GM19438 (cell line): ENCODE data around the gene GREB1L.
"Not testable (repeated sequence)": the region's sequence is repeated elsewhere in the genome, so short reads cannot be mapped to it uniquely, and the experiment has no call there.

ENCODE experiments used
- ATAC-seq: cut with Tn5 transposase; IDR thresholded peaks from one replicate; pipeline ENCODE4 v1.9.1; 2021; ENCODE audit warnings: low read depth; ENCODE audit not compliant: unreplicated experiment

GREB1L gene

GRCh38 chr18:21303445-21303844 lies 61.4 kb downstream of the GREB1L start:
- ATAC-seq, result no peak

DNA sequence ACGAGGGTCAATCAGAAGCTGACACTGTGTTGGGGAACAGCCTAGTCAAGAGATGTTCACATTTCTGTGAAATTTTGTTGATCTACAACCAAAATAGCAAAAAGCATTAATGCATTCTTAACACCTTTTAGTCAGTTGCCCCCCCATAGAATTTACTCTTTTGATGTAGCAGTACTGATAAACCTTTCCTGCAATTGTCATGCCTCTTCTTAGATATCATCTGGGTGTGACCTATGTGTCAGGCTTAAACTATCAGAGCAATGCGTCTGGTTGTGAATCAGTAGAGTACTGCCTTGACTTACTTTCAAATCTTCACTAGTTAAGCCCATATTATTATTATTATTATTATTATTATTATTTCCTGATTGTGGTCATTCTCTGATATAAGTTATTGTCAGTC lies 61.9 kb downstream of the GREB1L start:
- no peak for ATAC-seq

DNA sequence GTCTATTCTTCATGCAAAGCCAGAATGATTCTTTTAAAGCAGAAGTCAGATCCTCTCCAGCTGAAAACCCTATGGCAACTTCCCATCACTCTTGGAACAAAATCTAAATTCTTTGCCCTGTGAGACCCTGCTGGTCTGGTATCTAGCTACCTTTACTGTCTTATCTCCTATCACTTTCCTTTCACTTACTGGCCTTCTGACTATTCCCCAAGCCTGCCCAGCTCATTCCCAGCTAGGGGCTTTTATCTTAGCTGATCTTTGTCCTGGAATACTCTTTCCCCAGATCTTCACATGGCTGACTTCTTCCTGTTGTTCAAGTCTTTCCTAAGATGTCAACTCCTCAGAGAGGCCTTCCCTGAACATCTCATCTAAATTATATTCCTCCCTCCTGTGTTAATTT lies 63.6 kb downstream of the GREB1L start:
- no peak for ATAC-seq

DNA sequence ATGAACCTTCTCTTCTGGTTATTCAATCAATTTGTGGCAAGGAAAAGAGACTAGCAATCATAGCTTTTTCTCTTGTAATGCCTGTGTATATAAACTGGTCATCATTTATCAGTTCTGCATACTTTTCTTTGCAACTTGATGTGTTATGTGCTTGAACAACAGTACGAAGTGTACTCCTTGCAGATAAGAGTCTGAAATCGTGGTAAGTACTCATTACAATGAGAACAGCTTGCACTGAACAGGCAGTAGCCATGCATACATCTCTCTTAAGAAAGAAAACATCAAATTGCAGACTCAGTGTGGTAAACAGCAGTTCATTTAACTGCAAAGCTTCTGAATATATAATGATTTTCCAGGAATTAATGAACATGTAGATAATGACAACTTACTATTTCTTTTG lies 64.3 kb downstream of the GREB1L start:
- ATAC-seq, result no peak

DNA sequence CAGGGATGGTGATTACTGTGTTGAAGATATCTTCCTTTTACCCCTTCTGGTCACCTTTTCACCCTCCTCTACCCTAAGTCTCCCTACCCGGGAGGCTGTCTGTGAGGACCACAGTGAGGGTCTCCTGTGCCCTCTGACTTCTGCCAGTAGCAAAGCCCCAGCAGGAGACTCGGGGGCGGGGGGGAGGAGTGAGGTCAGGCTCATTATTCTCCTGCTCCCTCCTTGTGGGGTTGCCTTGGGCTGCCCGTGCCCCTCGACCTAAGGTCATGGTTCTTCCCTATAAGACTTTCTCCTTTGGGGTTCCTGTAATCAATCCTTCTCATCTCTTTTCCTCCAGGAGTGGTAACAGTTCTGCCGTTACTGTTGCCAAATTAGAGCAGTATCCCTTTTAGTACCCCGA lies 65.5 kb downstream of the GREB1L start:
- ATAC-seq, result no peak

GRCh38 chr18:21309248-21309647 lies 67.2 kb downstream of the GREB1L start:
- ATAC-seq, result no peak

- not testable (repeated sequence) for ATAC-seq
Measured at GRCh38 chr18:21311980-21312379, 69.9 kb downstream of the GREB1L start.

DNA sequence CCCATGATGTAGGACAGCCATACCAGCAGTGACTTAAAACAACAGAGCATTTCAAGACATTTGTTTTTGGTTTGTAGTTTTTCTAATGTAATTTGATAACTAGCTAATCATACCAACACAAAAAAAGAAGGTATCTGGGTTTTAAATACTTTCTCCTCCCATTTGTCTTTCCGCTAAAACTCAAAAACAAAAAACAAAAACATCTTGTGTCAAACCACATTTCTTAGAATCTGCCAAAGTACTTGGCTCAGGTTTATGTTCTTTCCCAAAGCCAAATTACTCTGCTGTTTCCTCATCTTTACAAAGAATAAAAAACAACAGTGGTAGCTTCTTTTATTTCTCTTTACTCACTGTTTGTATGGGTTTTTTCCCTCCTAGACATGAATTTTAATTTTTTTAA lies 71.5 kb downstream of the GREB1L start:
- no peak for ATAC-seq

DNA sequence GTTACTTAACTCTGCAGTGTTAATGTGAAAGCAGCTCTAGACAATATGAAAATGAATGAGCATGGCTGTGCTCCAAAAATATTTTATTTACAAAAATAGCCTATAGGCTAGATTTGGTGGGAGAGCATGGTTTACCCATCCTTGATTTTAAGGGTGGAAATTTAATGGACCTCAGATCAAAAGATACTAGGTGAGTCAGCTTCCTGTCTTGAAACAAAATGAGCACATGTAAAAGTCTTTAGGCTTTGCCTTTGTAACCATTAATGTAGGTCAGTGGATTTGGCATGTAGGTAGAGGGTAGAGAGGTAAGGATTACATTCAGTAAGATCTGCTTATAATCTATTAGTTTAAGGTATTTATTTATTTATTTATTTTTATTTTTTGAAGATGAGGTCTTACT lies 72.7 kb downstream of the GREB1L start:
- no peak for ATAC-seq

GRCh38 chr18:21315126-21315525 lies 73.1 kb downstream of the GREB1L start:
- ATAC-seq, result not testable (repeated sequence)

DNA sequence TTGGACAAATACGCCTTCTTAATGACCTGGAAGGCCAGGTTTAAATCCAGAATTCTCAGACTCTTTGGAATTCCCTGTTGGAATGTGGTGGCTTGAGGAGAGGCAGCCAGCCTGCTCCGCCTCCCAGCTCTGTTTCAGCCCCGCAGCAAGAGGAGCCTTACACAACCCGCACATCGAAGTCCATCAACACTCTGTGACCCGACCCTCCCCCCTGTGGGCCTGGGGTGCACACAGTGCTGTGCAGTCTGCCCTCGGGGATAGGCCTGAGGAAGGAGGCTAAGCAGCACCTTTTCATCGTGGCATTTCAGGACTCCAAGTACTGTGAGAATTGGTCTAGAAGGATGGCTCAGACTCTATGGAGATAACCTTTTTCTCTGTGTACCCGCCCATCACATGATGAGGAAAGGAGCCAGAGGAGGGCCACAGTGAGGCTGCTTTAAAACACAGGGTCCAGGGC lies 73.7 kb downstream of the GREB1L start:
- no peak for ATAC-seq

DNA sequence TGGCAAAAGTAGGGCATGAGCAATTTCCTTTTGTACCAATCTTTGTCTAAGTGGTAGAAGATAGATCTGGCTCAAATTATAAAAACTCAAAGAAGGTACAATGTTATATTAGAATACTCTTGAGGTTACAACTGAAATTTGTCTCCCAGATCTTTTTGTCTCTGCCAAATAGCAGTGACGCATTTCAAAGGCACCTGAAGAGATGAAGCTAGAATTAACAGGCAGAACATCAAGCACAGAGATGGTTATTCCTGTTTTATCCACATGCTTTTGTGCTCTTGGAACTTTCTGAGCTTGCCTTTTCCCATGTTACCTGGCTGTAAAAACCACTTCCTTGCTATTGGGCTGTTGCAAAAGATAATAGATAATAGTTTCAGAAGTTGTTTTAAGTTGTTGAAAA lies 74.3 kb downstream of the GREB1L start:
- ATAC-seq, result no peak

GRCh38 chr18:21321711-21322110 lies 79.7 kb downstream of the GREB1L start:
- ATAC-seq, result no peak

GRCh38 chr18:21327101-21327500 lies 85.1 kb downstream of the GREB1L start:
- ATAC-seq, result no peak

GRCh38 chr18:21330122-21330701 lies 88.2 kb downstream of the GREB1L start:
- no peak for ATAC-seq

DNA sequence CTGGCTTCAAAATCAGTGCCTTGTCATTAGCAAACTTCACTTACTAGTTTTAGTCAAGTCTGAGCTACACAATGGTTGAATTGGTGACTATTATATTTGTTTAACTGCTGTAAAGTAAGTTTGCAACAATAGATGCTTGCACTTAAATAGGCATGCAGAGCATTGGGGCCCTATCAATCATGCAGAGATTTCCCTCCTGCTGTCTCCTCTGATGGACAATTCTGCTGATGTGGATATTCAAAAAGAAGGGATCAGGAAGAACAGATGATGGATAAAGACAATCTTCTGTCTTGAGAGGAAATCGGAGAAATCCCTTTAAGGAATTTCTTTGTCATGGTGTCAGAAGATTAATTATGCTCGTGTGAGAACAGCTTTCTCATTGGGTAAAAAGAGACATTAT lies 89.0 kb downstream of the GREB1L start:
- no peak for ATAC-seq

DNA sequence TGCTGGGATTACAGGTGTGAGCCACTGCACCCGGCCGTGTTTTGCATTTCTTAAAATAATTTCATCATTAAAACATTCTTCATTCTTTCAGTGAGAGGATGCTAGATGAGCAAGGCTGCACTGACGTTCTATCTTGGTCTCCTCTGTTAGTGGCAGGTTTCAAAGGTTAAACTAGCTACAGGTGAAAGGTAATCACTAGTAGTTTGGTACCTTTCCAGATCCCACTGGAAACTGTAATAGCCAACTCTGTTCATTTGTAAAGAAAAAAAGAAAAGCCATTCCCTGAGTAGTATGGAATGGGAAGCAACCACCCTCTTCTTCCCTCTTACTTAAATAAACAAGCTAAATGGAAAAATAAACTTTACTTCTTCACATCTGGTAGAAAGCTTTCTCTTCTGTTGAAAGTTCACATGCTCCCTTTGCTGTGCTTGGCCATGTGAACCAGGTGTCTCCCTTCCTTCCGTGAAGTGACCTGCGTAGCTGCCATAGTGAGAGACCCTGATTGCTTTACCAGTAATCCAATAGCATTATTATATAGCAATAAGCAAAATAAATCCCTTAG lies 94.0 kb downstream of the GREB1L start:
- ATAC-seq, result no peak

- ATAC-seq, result no peak
Measured at GRCh38 chr18:21336846-21337245, 94.8 kb downstream of the GREB1L start.

DNA sequence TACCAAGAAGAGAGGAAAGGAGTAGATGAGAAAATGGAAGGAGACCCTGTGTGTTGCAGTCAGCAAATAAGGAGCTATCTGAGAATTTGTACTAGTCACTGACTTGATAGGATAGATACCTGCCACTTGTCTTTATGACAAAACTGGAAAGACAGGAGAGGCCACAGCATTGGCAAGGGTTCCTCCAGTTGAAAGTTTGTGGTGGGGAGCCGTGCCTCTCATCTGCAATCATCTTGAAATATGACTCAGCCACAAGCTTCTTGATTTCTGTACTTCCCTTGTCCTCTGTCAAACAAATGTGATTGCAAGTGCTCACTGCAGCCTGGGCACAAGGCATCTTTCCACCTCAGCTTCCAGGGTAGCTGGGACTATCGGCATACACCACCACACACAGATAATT lies 99.1 kb downstream of the GREB1L start:
- no peak for ATAC-seq

DNA sequence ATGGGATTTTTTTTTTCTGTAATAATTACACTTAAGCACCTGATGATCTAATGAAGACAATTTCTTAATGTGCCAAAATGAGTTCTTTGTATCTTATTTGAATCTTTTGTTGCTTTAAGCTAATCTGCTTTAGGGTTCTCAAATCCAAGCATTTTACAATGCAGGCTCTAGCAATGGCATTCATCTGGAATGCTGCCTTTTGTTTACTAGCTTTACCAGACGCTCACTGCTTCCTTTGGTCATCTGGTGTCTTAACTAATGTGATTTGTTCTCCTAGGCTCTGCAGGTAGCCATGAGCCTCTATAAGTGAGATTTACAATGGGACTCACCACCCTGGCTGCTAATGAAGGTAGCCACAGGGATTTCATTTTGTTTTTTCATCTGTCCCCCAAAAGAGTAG lies 100.3 kb downstream of the GREB1L start:
- ATAC-seq, result no peak

GRCh38 chr18:21344860-21345259 lies 102.8 kb downstream of the GREB1L start:
- ATAC-seq, result no peak

DNA sequence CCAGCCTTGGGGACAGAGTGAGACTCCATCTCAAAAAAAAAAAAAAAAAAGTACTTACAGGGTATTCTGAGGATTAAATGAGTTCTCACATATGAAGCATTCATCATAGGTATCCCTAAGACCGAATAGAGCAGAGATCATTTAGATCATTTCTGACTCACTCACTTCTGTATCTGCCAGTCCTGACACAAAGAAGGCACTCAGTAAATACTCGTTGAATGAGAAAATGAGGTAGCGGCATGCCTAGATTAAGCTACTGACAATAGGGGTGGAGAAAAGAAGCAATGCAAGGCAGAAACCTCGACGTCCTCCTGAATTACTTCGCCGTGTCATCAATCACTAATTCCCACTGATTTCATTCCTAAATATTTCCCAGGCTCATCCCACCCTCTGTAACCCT lies 103.8 kb downstream of the GREB1L start:
- no peak for ATAC-seq

GRCh38 chr18:21359746-21360145 lies 117.7 kb downstream of the GREB1L start:
- ATAC-seq, result no peak
